Measurements from ENCODE around the gene DHX32. TPM values are rescaled to one million over a fixed set of nuclear protein-coding genes. Genes with fewer than 3 reads are reported as not detected.

DHX32 gene
- total RNA-seq, 1 donor from 2014 or later: 39.4 TPM

- Mint-ChIP-seq H3K4me3 (ENCODE audit: unreplicated experiment) (no peak overlapping the region), H3K27me3 (ENCODE audit: low read depth, unreplicated experiment) (no peaks in the 10 kb centered on the region), H3K36me3 (ENCODE audit: low read depth, unreplicated experiment) (peaks cover 12% of the 10 kb centered on the region), H3K4me1 (ENCODE audit: low read depth, unreplicated experiment) (peaks cover 6% of the 10 kb centered on the region), H3K9me3 (ENCODE audit: unreplicated experiment) (no peaks in the 10 kb centered on the region), H3K27ac (ENCODE audit: unreplicated experiment) (no peak overlapping the region)
- Histone ChIP-seq H3K4me2 (ENCODE audit: low read length) (no peak overlapping the region), H3K4me3 (ENCODE audit: insufficient read depth, low read depth, low read length) (no peak overlapping the region), H3K79me2 (ENCODE audit: insufficient read depth, low read length) (no peaks in the 10 kb centered on the region), H3K36me3 (ENCODE audit: insufficient read depth, low read length) (peaks cover 21% of the 10 kb centered on the region), H3K9me3 (ENCODE audit: insufficient read depth, low read depth, low read length) (no peaks in the 10 kb centered on the region), H4K20me1 (ENCODE audit: insufficient read depth, low read length) (peaks cover 3% of the 10 kb centered on the region), H3K27me3 (ENCODE audit: insufficient read depth, low read length) (no peaks in the 10 kb centered on the region), H2AFZ (ENCODE audit: low read depth, low read length) (no peak overlapping the region), H3K27ac (ENCODE audit: low read depth, low read length) (no peak overlapping the region), H3K9ac (ENCODE audit: low read length) (no peak overlapping the region), H3K4me1 (ENCODE audit: insufficient read depth, low read length) (no peaks in the 10 kb centered on the region)
- TF ChIP-seq CTCF (IDR thresholded peaks at IDR 0.05; ENCODE audit: insufficient read depth, low read depth, low read length) (no peak), EZH2 (IDR thresholded peaks at IDR 0.05; ENCODE audit: insufficient read depth, low read length) (no peak)
- DNase-seq (ENCODE audit: low read depth) (no peak), FAIRE-seq (no peak)
Observed at GRCh38 chr10:125848371-125848770, 32.7 kb downstream of the DHX32 start.

GRCh38 chr10:125846894-125847293, 34.2 kb downstream of the DHX32 start:
- no peaks in the 10 kb centered on the region for H3K27me3 Mint-ChIP-seq (ENCODE audit: low read depth, unreplicated experiment)
- Histone ChIP-seq H3K4me2 (ENCODE audit: low read length) (no peak overlapping the region), H3K27me3 (ENCODE audit: insufficient read depth, low read length) (no peaks in the 10 kb centered on the region), H3K4me1 (ENCODE audit: insufficient read depth, low read length) (no peaks in the 10 kb centered on the region), H3K36me3 (ENCODE audit: insufficient read depth, low read length) (peaks cover 15% of the 10 kb centered on the region), H3K4me3 (ENCODE audit: insufficient read depth, low read depth, low read length) (no peak overlapping the region), H2AFZ (ENCODE audit: low read depth, low read length) (no peak overlapping the region), H3K27ac (ENCODE audit: low read depth, low read length) (no peak overlapping the region), H3K9me3 (ENCODE audit: insufficient read depth, low read depth, low read length) (no peaks in the 10 kb centered on the region), H3K79me2 (ENCODE audit: insufficient read depth, low read length) (no peaks in the 10 kb centered on the region), H4K20me1 (ENCODE audit: insufficient read depth, low read length) (peaks cover 3% of the 10 kb centered on the region), H3K9ac (ENCODE audit: low read length) (no peak overlapping the region)
- H3K4me3 Mint-ChIP-seq (ENCODE audit: unreplicated experiment): no peak overlapping the region
- DNase-seq (ENCODE audit: low read depth) (no peak), FAIRE-seq (no peak)
- H3K36me3 Mint-ChIP-seq (ENCODE audit: low read depth, unreplicated experiment): peaks cover 12% of the 10 kb centered on the region
- TF ChIP-seq EZH2 (IDR thresholded peaks at IDR 0.05; ENCODE audit: insufficient read depth, low read length): no peak
- TF ChIP-seq CTCF (IDR thresholded peaks at IDR 0.05; ENCODE audit: insufficient read depth, low read depth, low read length): no peak
- H3K27ac Mint-ChIP-seq (ENCODE audit: unreplicated experiment): no peak overlapping the region
- H3K4me1 Mint-ChIP-seq (ENCODE audit: low read depth, unreplicated experiment): peaks cover 6% of the 10 kb centered on the region
- no peaks in the 10 kb centered on the region for H3K9me3 Mint-ChIP-seq (ENCODE audit: unreplicated experiment)

GRCh38 chr10:125845617-125846016, 35.5 kb downstream of the DHX32 start:
- H3K27ac Mint-ChIP-seq (ENCODE audit: unreplicated experiment): no peak overlapping the region
- Histone ChIP-seq H3K4me3 (ENCODE audit: insufficient read depth, low read depth, low read length) (no peak overlapping the region), H2AFZ (ENCODE audit: low read depth, low read length) (no peak overlapping the region), H3K9ac (ENCODE audit: low read length) (no peak overlapping the region), H3K79me2 (ENCODE audit: insufficient read depth, low read length) (no peaks in the 10 kb centered on the region), H3K9me3 (ENCODE audit: insufficient read depth, low read depth, low read length) (no peaks in the 10 kb centered on the region), H4K20me1 (ENCODE audit: insufficient read depth, low read length) (peaks cover 5% of the 10 kb centered on the region), H3K36me3 (ENCODE audit: insufficient read depth, low read length) (peaks cover 19% of the 10 kb centered on the region), H3K4me2 (ENCODE audit: low read length) (no peak overlapping the region), H3K4me1 (ENCODE audit: insufficient read depth, low read length) (peaks cover 4% of the 10 kb centered on the region), H3K27ac (ENCODE audit: low read depth, low read length) (no peak overlapping the region), H3K27me3 (ENCODE audit: insufficient read depth, low read length) (no peaks in the 10 kb centered on the region)
- H3K27me3 Mint-ChIP-seq (ENCODE audit: low read depth, unreplicated experiment): no peaks in the 10 kb centered on the region
- DNase-seq (ENCODE audit: low read depth) (no peak), FAIRE-seq (no peak)
- no peak overlapping the region for H3K4me3 Mint-ChIP-seq (ENCODE audit: unreplicated experiment)
- TF ChIP-seq CTCF (IDR thresholded peaks at IDR 0.05; ENCODE audit: insufficient read depth, low read depth, low read length) (no peak), EZH2 (IDR thresholded peaks at IDR 0.05; ENCODE audit: insufficient read depth, low read length) (no peak)
- H3K36me3 Mint-ChIP-seq (ENCODE audit: low read depth, unreplicated experiment): peaks cover 17% of the 10 kb centered on the region
- peaks cover 6% of the 10 kb centered on the region for H3K4me1 Mint-ChIP-seq (ENCODE audit: low read depth, unreplicated experiment)
- H3K9me3 Mint-ChIP-seq (ENCODE audit: unreplicated experiment): no peaks in the 10 kb centered on the region
